ENCODE measurements around the gene HCRT. TPM values are rescaled to one million over a fixed set of nuclear protein-coding genes. Genes with fewer than 3 reads are reported as not detected.

The HCRT gene
- polyA plus RNA-seq, 2 of the 4 experiments (the other 2 are of a cell fraction): 0.18 TPM; not detected in 1

DNA sequence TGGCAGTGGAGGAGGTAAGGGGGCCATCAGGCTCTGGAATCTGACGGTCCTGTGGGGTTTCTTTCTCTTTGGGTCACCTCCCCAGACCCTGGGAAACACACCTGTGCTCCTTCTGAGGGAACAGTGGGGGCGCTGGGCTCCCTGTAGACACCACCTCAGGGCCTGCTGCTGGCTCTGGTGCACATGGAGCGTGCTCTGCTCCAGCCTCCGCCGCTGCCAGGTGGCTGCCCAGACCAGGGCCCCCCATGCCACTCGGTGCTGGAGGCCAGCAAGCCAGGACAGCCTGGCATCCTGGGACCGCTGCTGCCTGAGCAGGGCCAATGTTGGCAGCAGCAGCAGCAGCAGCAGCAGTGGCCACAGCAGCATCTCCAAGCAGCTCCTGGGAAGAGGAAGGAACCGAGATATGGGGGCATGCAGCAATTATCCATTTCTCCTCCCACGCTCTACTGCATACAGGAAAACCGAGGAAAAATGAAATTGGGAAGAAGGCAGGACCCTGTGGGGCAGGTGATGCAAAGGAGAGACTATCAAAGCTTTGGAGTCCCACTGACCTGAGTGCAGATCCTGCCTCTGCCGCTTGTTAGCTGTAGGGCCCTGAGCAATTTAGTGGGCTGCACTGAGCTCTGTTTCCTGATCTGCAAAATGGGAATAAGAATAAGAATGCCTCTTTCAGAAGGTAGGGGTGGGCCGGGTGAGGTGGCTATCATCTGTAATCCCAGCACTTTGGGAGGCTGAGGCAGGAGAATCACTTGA, 8.1 kb upstream of the HCRT start:
- no peaks in the 10 kb centered on the region for H3K9me3 ChIP-seq
- H3K4me1 ChIP-seq: peaks cover 8% of the 10 kb centered on the region; the same call in 2 of the 3 replicates
- ATAC-seq (peak in 1 of 2 experiments; percentile 8; a peak in 3 of 6 replicates), DNase-seq (ENCODE audit: low read depth in 1 of 2, low spot score in 1 of 2) (no peak), FAIRE-seq (no peak)
- peak overlapping the region; percentile 88 for H3K4me2 ChIP-seq
- peak overlapping the region; percentile 91 to 94 for H3K27ac ChIP-seq
- H3K4me3 ChIP-seq: peak overlapping the region; percentile 79
- WGBS (ENCODE audit: missing lambda C conversion rate): 74% methylated on average over 12 of the region's 12 CpGs
- TF ChIP-seq HOXB5 (CRISPR knock-in tag; IDR thresholded peaks at IDR 0.05) (no peak), ZSCAN20 (CRISPR knock-in tag; IDR thresholded peaks at IDR 0.05) (no peak), POLR2A (IDR thresholded peaks at IDR 0.05; ENCODE audit: low read length) (no peak), SMC3 (IDR thresholded peaks at IDR 0.05) (no peak), HEYL (CRISPR knock-in tag; IDR thresholded peaks at IDR 0.05) (no peak), MAZ (IDR thresholded peaks at IDR 0.05; ENCODE audit: borderline replicate concordance, low read depth, low read length) (no peak), NFE2L2 (conservative IDR thresholded peaks at IDR 0.05; ENCODE audit: low read length) (no peak), GATA3 (IDR thresholded peaks at IDR 0.05; ENCODE audit: borderline replicate concordance) (no peak), MAX (IDR thresholded peaks at IDR 0.05) (no peak), ESRRA (IDR thresholded peaks at IDR 0.05; ENCODE audit: borderline replicate concordance, low read length) (no peak), USF2 (IDR thresholded peaks at IDR 0.05) (no peak), EP300 (IDR thresholded peaks at IDR 0.05) (no peak)
- TF ChIP-seq, protein P1, sequence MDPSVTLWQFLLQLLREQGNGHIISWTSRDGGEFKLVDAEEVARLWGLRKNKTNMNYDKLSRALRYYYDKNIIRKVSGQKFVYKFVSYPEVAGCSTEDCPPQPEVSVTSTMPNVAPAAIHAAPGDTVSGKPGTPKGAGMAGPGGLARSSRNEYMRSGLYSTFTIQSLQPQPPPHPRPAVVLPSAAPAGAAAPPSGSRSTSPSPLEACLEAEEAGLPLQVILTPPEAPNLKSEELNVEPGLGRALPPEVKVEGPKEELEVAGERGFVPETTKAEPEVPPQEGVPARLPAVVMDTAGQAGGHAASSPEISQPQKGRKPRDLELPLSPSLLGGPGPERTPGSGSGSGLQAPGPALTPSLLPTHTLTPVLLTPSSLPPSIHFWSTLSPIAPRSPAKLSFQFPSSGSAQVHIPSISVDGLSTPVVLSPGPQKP (IDR thresholded peaks at IDR 0.05; ENCODE audit: low read depth, low read length): no peak
- ChIA-PET POLR2A (no interaction called here), CTCF (interaction anchor here (0.7 to 6.7 kb wide), 7 partner anchors 9 to 75 kb away, joined by 3 to 76 read pairs (median 3); partner anchors contain the start of genes HCRT and KCNH4)

DNA sequence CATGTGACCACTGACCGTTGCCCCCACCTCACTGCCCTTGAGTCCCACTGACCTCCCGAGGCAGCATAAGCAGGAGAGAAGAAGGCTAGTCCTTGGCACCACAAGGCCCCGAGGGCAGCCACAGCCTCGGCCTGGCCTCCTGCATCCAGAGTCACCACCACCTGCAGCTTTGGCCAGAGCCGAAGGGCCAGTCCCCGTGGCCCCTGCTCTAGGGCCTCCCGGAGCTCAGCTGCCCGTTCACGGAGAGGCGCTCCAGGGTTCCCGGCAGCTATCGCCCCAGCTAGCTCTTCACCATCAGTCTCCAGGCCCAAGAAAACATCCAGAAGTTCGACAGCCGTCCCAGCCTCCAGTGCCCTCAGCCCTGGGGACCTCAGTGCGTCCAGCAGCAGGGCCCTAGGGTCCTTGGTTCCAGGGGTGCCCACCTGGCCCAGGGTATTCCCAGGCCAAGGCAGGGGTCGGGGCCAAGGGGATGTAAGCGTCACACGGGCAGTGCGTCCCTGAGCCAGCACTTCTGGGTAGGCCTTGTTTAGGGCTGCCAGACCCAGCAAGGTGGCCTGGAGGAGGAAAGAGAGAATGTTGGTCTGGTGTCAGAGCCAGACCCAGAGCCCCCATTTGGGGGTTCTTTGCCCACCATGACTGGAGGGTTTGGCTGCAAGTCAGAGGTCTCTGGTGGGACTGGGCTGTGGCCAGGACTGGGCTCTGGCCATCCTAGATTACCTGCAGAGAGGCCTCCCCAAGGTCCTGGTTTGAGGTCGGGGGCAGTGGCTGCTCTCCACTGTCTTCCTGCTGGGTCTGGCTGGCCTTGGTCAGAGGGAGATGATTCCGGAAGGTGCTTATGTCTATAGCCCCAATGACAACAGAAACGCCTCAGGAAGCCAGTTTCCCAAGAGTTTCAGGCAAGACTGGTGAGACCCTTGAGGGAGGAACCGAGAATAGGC, 7.2 kb upstream of the HCRT start:
- 83% methylated on average over 21 of the region's 23 CpGs for WGBS (ENCODE audit: missing lambda C conversion rate)
- Histone ChIP-seq H3K4me1 (peaks cover 8% of the 10 kb centered on the region; the same call in 2 of the 3 replicates), H3K4me3 (no peak overlapping the region), H3K9me3 (no peaks in the 10 kb centered on the region), H3K27ac (no peak overlapping the region), H3K4me2 (peak overlapping the region; percentile 88; the same call in 2 of the 3 replicates)
- TF ChIP-seq MAZ (IDR thresholded peaks at IDR 0.05; ENCODE audit: borderline replicate concordance, low read depth, low read length): no peak
- TF ChIP-seq POLR2AphosphoS2 (conservative IDR thresholded peaks at IDR 0.05; ENCODE audit: low read length): no peak
- TF ChIP-seq RARB (CRISPR knock-in tag; IDR thresholded peaks at IDR 0.05): no peak
- no peak for TF ChIP-seq MAFK (IDR thresholded peaks at IDR 0.05; ENCODE audit: partially characterized antibody)
- no peak for TF ChIP-seq CEBPB (IDR thresholded peaks at IDR 0.05)
- no peak for TF ChIP-seq USF2 (IDR thresholded peaks at IDR 0.05)
- TF ChIP-seq RAD21 (conservative IDR thresholded peaks at IDR 0.05 in 1 of 2, IDR thresholded peaks at IDR 0.05 in 1 of 2): no peak
- no peak for TF ChIP-seq HEYL (CRISPR knock-in tag; IDR thresholded peaks at IDR 0.05)
- no peak for TF ChIP-seq CBX2 (IDR thresholded peaks at IDR 0.05; ENCODE audit: borderline replicate concordance, low read depth)
- no peak for TF ChIP-seq HDAC2 (IDR thresholded peaks at IDR 0.05)
- TF ChIP-seq ZSCAN20 (CRISPR knock-in tag; IDR thresholded peaks at IDR 0.05): no peak
- no peak for TF ChIP-seq PHF8 (IDR thresholded peaks at IDR 0.05; ENCODE audit: borderline replicate concordance, low read depth)
- TF ChIP-seq ESRRA (IDR thresholded peaks at IDR 0.05; ENCODE audit: borderline replicate concordance, low read length): no peak
- TF ChIP-seq FOSL2 (IDR thresholded peaks at IDR 0.05): no peak
- no peak for TF ChIP-seq FOSL2 (CRISPR knock-in tag; IDR thresholded peaks at IDR 0.05)
- FAIRE-seq: no peak
- ChIA-PET CTCF (interaction anchor here (0.9 to 6.7 kb wide), 7 partner anchors 9 to 130 kb away, joined by 3 to 76 read pairs (median 5); partner anchors contain the start of genes HCRT and KCNH4), POLR2A (no interaction called here)
- DNase-seq (ENCODE audit: low read depth in 1 of 2, low spot score in 1 of 2): no peak
- ATAC-seq: no peak

Measured in A549 (cell line).